GM12878 (cell line): ENCODE results near the gene SDK2. TPM values are rescaled to one million over a fixed set of nuclear protein-coding genes. Genes with fewer than 3 reads are reported as not detected.

Source experiments
- ATAC-seq: fragments of 200-7000 bp; cut with Tn5 transposase; 3 replicates; pipeline ENCODE4 v1.9.1; 2020; ENCODE audit warnings: mild to moderate bottlenecking, moderate library complexity
- BruUV-seq: library from RNA; stranded (reverse); fragments of 400-500 nt; replicated peaks from 2 replicates; lab custom pipeline; 2021; lab: Mats Ljungman, UMichigan
- CTCF ChIA-PET: fragments of 300-600 bp; sonication (Branson Sonifier 250); formaldehyde crosslinking; extraction: SDS; loops from one replicate; lab custom pipeline; 2021; ENCODE audit warnings: inconsistent platforms; lab: Yijun Ruan, JAX
- POLR2A ChIA-PET: fragments of 350-600 bp; formaldehyde crosslinking; extraction: SDS; loops from one replicate; lab custom pipeline; 2021; ENCODE audit warnings: inconsistent platforms; lab: Charles Lee
- RAD21 ChIA-PET: fragments of 300-600 bp; sonication (Branson Sonifier 250); formaldehyde crosslinking; loops from one replicate; lab custom pipeline; 2023; ENCODE audit warnings: antibody characterized with exemption; ENCODE audit not compliant: unreplicated experiment; lab: Charles Lee
- SMC1A ChIA-PET: fragments of 300-600 bp; sonication (Branson Sonifier 250); formaldehyde crosslinking; loops from one replicate; lab custom pipeline; 2023; ENCODE audit not compliant: unreplicated experiment, uncharacterized antibody; lab: Charles Lee
- DNase-seq: peaks from one replicate; pipeline ENCODE4 v3.0.0-alpha.2; 2011; ENCODE audit warnings: low read depth, low spot score
- FAIRE-seq: peaks from 3 replicates; lab custom pipeline; 2011; peaks lifted over from hg19 to GRCh38; lab: Jason Lieb, UNC
- H2AFZ ChIP-seq: 2 replicates; pipeline ENCODE4 v1.6.0; 2011; ENCODE audit warnings: low read depth, low read length, control low read depth; ENCODE audit not compliant: control insufficient read depth
- H3K27ac ChIP-seq: 2 replicates; pipeline ENCODE4 v1.5.1; 2011; ENCODE audit warnings: control low read depth; ENCODE audit not compliant: control insufficient read depth, insufficient read depth
- H3K27me3 ChIP-seq, 2 experiments: replicated peaks in 1 of 2; 2 replicates each; pipeline versions ENCODE4 v1.6.0 to v1.6.1; 2011; ENCODE audit warnings: low read length in 1 of 2; ENCODE audit not compliant: control insufficient read depth in 2 of 2, insufficient read depth in 2 of 2
- H3K36me3 ChIP-seq, 2 experiments: 2 replicates each; pipeline ENCODE4 v1.5.1; 2011; ENCODE audit warnings: low read length in 1 of 2; ENCODE audit not compliant: control insufficient read depth in 2 of 2, insufficient read depth in 2 of 2
- H3K4me1 ChIP-seq: 2 replicates; pipeline ENCODE4 v1.6.1; 2011; ENCODE audit warnings: mild to moderate bottlenecking, low read length, moderate library complexity, mixed read lengths; ENCODE audit not compliant: control insufficient read depth, insufficient read depth
- H3K4me2 ChIP-seq: 2 replicates; pipeline ENCODE4 v1.6.0; 2011; ENCODE audit warnings: control low read depth; ENCODE audit not compliant: control insufficient read depth, insufficient read depth
- H3K4me3 ChIP-seq: fragments of 200-600 bp; sonication (generic); 2 replicates; pipeline ENCODE4 v1.5.1; 2016
- H3K79me2 ChIP-seq: 2 replicates; pipeline ENCODE4 v1.6.0; 2011; ENCODE audit warnings: low read length; ENCODE audit not compliant: control insufficient read depth, insufficient read depth
- H3K9ac ChIP-seq: 2 replicates; pipeline ENCODE4 v1.8.0; 2011; ENCODE audit warnings: low read length, control low read depth, mixed read lengths; ENCODE audit not compliant: control insufficient read depth, insufficient read depth
- H3K9me3 ChIP-seq: replicated peaks from 3 replicates; pipeline ENCODE4 v1.5.1; 2011; ENCODE audit warnings: mild to moderate bottlenecking, low read length; ENCODE audit not compliant: control insufficient read depth, insufficient read depth
- H4K20me1 ChIP-seq: 2 replicates; pipeline ENCODE4 v1.6.0; 2011; ENCODE audit not compliant: control insufficient read depth, insufficient read depth
- CBX3 ChIP-seq: fragments of 200-600 bp; sonication (generic); IDR thresholded peaks from 2 replicates; pipeline ENCODE4 v1.6.1; 2016; ENCODE audit warnings: low read depth, borderline replicate concordance
- CHD1 ChIP-seq: IDR thresholded peaks from 2 replicates; pipeline ENCODE4 v1.6.1; 2012; ENCODE audit warnings: low read depth, low read length, improper control_type of control experiment
- DPF2 ChIP-seq: fragments of 450-650 bp; IDR thresholded peaks from 2 replicates; pipeline ENCODE4 v1.6.1; 2017; ENCODE audit warnings: mild to moderate bottlenecking
- HDAC6 ChIP-seq: fragments of 200-600 bp; sonication (generic); IDR thresholded peaks from one replicate; pipeline ENCODE4 v1.8.0; 2017; ENCODE audit warnings: antibody characterized with exemption; ENCODE audit not compliant: unreplicated experiment
- IRF5 ChIP-seq: fragments of 450-650 bp; IDR thresholded peaks from 2 replicates; pipeline ENCODE4 v1.6.1; 2017; ENCODE audit warnings: borderline replicate concordance
- SMARCA5 ChIP-seq: fragments of 450-650 bp; IDR thresholded peaks from 2 replicates; pipeline ENCODE4 v1.6.1; 2017; ENCODE audit warnings: mild to moderate bottlenecking
- WGBS: methylation state at CpG from one replicate; pipeline ENCODE4 v1.1.6; 2016; ENCODE audit warnings: low lambda C conversion rate; ENCODE audit not compliant: insufficient replicate concordance, insufficient coverage; ENCODE audit errors: missing lambda C conversion rate; 5-methylcytosine and 5-hydroxymethylcytosine counted together
- in situ Hi-C: fragments of 300-500 bp; cut with MboI; formaldehyde crosslinking; loops from 9 replicates; pipeline ENCODE4 v1.14.3; 2018; ENCODE audit warnings: mixed read lengths
- intact Hi-C: fragments of 100-400 bp; cut with micrococcal nuclease; formaldehyde crosslinking; loops from one replicate; pipeline ENCODE4 v1.14.2; 2022; ENCODE audit not compliant: unreplicated experiment
- polyA plus RNA-seq, 11 experiments: library from polyadenylated mRNA; depleted of rRNA in 4 of 11; unstranded in 6 of 11; stranded (reverse) in 5 of 11; fragments of >200 nt; fragmentation: Nextera tagmentation in 4 of 11; fragmentation: Illumina TruSeq in 1 of 11; extraction: Ambion mirVana in 4 of 11; extraction: Trizol in 1 of 11; gene quantifications; 1 replicate in 1 of 11; 2 replicates in 10 of 11; pipeline versions ENCODE4 v1.2.1 to v1.2.3, GENCODE V29; 2011 to 2016; ENCODE audit warnings: inconsistent platforms in 2 of 11, missing spikeins in 2 of 11, low read depth in 1 of 11
- total RNA-seq, 4 experiments: library from RNA; depleted of rRNA in 3 of 4; stranded (reverse); fragments of >200 nt in 3 of 4; fragmentation: Illumina TruSeq in 1 of 4; extraction: Trizol in 1 of 4; gene quantifications; 2 replicates each; pipeline versions ENCODE4 v1.2.1 to v1.2.3, GENCODE V29; 2013 to 2021

The SDK2 gene
- total and polyA plus RNA-seq, 10 of the 15 experiments (the other 5 are each of a cell fraction or from before 2014, with no cell fraction given) = 0.03 to 0.08 (median 0.03) TPM; not detected in 7

- H3K79me2 ChIP-seq = no peaks in the 10 kb centered on the region
- SMC1A ChIA-PET = no interaction called here
- DNase-seq = no peak
- intact Hi-C loops = no loop called here
- CTCF ChIA-PET = no interaction called here
- H3K4me1 ChIP-seq = no peaks in the 10 kb centered on the region
- POLR2A ChIA-PET = no interaction called here
- 3% methylated on average over 3 of the region's 3 CpGs for WGBS
- TF ChIP-seq HDAC6 (no peak), DPF2 (no peak), IRF5 (no peak), SMARCA5 (no peak), CBX3 (no peak)
- TF ChIP-seq, all 136 proteins: peak for 0
- no TSS peak for BruUV-seq
- Histone ChIP-seq H3K9me3 (no peaks in the 10 kb centered on the region; the same call in 2 of the 3 replicates), H3K9ac (no peak overlapping the region), H4K20me1 (no peaks in the 10 kb centered on the region), H2AFZ (no peak overlapping the region), H3K36me3 (no peaks in the 10 kb centered on the region), H3K4me3 (no peak overlapping the region), H3K27me3 (peaks cover 3 to 10% of the 10 kb centered on the region in 2 experiments; a peak in 3 of 4 replicates), H3K27ac (no peak overlapping the region), H3K4me2 (no peak overlapping the region)
- in situ Hi-C loops = no loop called here
- RAD21 ChIA-PET = no interaction called here
- no peak for ATAC-seq
- no peak for FAIRE-seq
Observed at GRCh38 chr17:73648543-73648820, 4.2 kb upstream of the SDK2 start.

GRCh38 chr17:73647772-73648542 is 3.7 kb upstream of the SDK2 start:
- ChIA-PET POLR2A (no interaction called here), CTCF (interaction anchor here (1.0 kb wide), 1 partner anchor 218 kb away, joined by 3 read pairs; no protein-coding TSS in a partner anchor)
- intact Hi-C loops = no loop called here

More at GRCh38 chr17:73647772-73648542, 3.7 kb upstream of the SDK2 start:
- Histone ChIP-seq H3K4me3 (no peak overlapping the region), H3K4me2 (no peak overlapping the region), H4K20me1 (no peaks in the 10 kb centered on the region), H3K27me3 (peaks cover 4 to 13% of the 10 kb centered on the region in 2 experiments), H2AFZ (no peak overlapping the region), H3K27ac (no peak overlapping the region), H3K9ac (no peak overlapping the region), H3K4me1 (no peaks in the 10 kb centered on the region), H3K79me2 (no peaks in the 10 kb centered on the region), H3K9me3 (no peaks in the 10 kb centered on the region), H3K36me3 (no peaks in the 10 kb centered on the region)
- no peak for DNase-seq
- in situ Hi-C loops = no loop called here
- SMC1A ChIA-PET = no interaction called here
- BruUV-seq = no TSS peak
- TF ChIP-seq CHD1 = no peak
- RAD21 ChIA-PET = interaction anchor here (0.7 to 1.0 kb wide), 2 partner anchors 62 to 349 kb away, joined by 3 read pairs; no protein-coding TSS in a partner anchor
- no peak for ATAC-seq
- no peak for FAIRE-seq
- WGBS = 36% methylated on average over 12 of the region's 12 CpGs
